Loucy (cell line): ENCODE results near the gene C1orf232.

ENCODE experiments used
- H2AFZ ChIP-seq: fragments of 200-600 bp; sonication (generic); 2 replicates; pipeline ENCODE4 v1.6.0; 2016; ENCODE audit warnings: antibody characterized with exemption, mild to moderate bottlenecking, low read length, moderate library complexity
- H3F3A ChIP-seq: fragments of 200-600 bp; 2 replicates; pipeline ENCODE4 v1.6.0; 2016; ENCODE audit warnings: antibody characterized with exemption, low read depth, mild to moderate bottlenecking
- H3K27me3 ChIP-seq: fragments of 200-600 bp; sonication (generic); 2 replicates; pipeline ENCODE4 v1.6.1; 2014; ENCODE audit warnings: low read length, mild to moderate bottlenecking; ENCODE audit not compliant: insufficient read depth, poor library complexity, severe bottlenecking
- H3K36me3 ChIP-seq: fragments of 200-600 bp; sonication (generic); 2 replicates; pipeline ENCODE4 v1.6.1; 2016; ENCODE audit warnings: low read length; ENCODE audit not compliant: insufficient read depth
- H3K4me1 ChIP-seq: fragments of 200-600 bp; sonication (generic); 2 replicates; pipeline ENCODE4 v1.5.1; 2014; ENCODE audit warnings: low read length, mild to moderate bottlenecking; ENCODE audit not compliant: insufficient read depth, poor library complexity, severe bottlenecking
- H3K4me2 ChIP-seq: fragments of 200-600 bp; sonication (generic); 2 replicates; pipeline ENCODE4 v1.6.0; 2014; ENCODE audit warnings: antibody characterized with exemption, low read length, low read depth, mild to moderate bottlenecking; ENCODE audit not compliant: poor library complexity, severe bottlenecking
- H3K4me3 ChIP-seq: fragments of 200-600 bp; sonication (generic); 2 replicates; pipeline ENCODE4 v1.5.1; 2014; ENCODE audit warnings: low read length, mild to moderate bottlenecking, mixed read lengths; ENCODE audit not compliant: poor library complexity, severe bottlenecking
- H3K79me2 ChIP-seq: fragments of 200-600 bp; sonication (generic); 2 replicates; pipeline ENCODE4 v1.6.1; 2014; ENCODE audit warnings: low read length; ENCODE audit not compliant: insufficient read depth
- H3K9ac ChIP-seq: fragments of 200-600 bp; sonication (generic); 2 replicates; pipeline ENCODE4 v1.6.0; 2014; ENCODE audit warnings: mild to moderate bottlenecking, low read depth, low read length, moderate library complexity; ENCODE audit not compliant: poor library complexity, severe bottlenecking
- H3K9me2 ChIP-seq: fragments of 200-600 bp; sonication (generic); replicated peaks from 2 replicates; pipeline ENCODE4 v1.6.1; 2016; ENCODE audit warnings: low read depth, low read length, mixed read lengths
- H3K9me3 ChIP-seq: fragments of 200-600 bp; sonication (generic); 2 replicates; pipeline ENCODE4 v1.6.1; 2014; ENCODE audit warnings: mild to moderate bottlenecking, antibody characterized with exemption, low read length, low read depth; ENCODE audit not compliant: insufficient read depth
- H4K20me1 ChIP-seq: fragments of 200-600 bp; sonication (generic); 2 replicates; pipeline ENCODE4 v1.6.0; 2014; ENCODE audit warnings: antibody characterized with exemption, low read length, mild to moderate bottlenecking; ENCODE audit not compliant: insufficient read depth, poor library complexity, severe bottlenecking
- CTCF ChIP-seq: fragments of 200-600 bp; sonication (generic); conservative IDR thresholded peaks from 2 replicates; pipeline ENCODE4 v1.5.1; 2014; ENCODE audit warnings: mild to moderate bottlenecking, antibody characterized with exemption, low read length
- EZH2phosphoT487 ChIP-seq: fragments of 200-600 bp; IDR thresholded peaks from 2 replicates; pipeline ENCODE4 v1.6.1; 2018; ENCODE audit warnings: antibody characterized with exemption, mild to moderate bottlenecking, moderate library complexity, borderline replicate concordance

The C1orf232 gene

GRCh38 chr1:26154750-26155149 lies 14.0 kb downstream of the C1orf232 start:
- Histone ChIP-seq H3F3A (no peaks in the 10 kb centered on the region), H3K9me2 (no peaks in the 10 kb centered on the region), H4K20me1 (no peaks in the 10 kb centered on the region), H3K4me1 (peaks cover 44% of the 10 kb centered on the region), H3K4me3 (no peak overlapping the region), H3K9me3 (no peaks in the 10 kb centered on the region), H3K4me2 (no peak overlapping the region), H3K36me3 (no peaks in the 10 kb centered on the region), H2AFZ (no peak overlapping the region), H3K27me3 (no peaks in the 10 kb centered on the region), H3K79me2 (peaks cover 9% of the 10 kb centered on the region), H3K9ac (no peak overlapping the region)
- no peak for TF ChIP-seq CTCF

- H3K27me3 ChIP-seq, result no peaks in the 10 kb centered on the region
- H2AFZ ChIP-seq, result no peak overlapping the region
- no peaks in the 10 kb centered on the region for H3K36me3 ChIP-seq
- peaks cover 2% of the 10 kb centered on the region; the same call in 1 of the 2 replicates for H3K79me2 ChIP-seq
- H4K20me1 ChIP-seq, result no peaks in the 10 kb centered on the region
- no peak overlapping the region for H3K9ac ChIP-seq
- H3K4me2 ChIP-seq, result no peak overlapping the region
- H3K4me3 ChIP-seq, result no peak overlapping the region
- peaks cover 37% of the 10 kb centered on the region for H3K4me1 ChIP-seq
- TF ChIP-seq CTCF, result no peak
- TF ChIP-seq EZH2phosphoT487, result no peak
- H3F3A ChIP-seq, result no peaks in the 10 kb centered on the region
- no peaks in the 10 kb centered on the region for H3K9me2 ChIP-seq
- H3K9me3 ChIP-seq, result no peaks in the 10 kb centered on the region
Measured at GRCh38 chr1:26153966-26154532, 14.7 kb downstream of the C1orf232 start.

- H3K79me2 ChIP-seq, result no peaks in the 10 kb centered on the region
- peaks cover 3% of the 10 kb centered on the region; the same call in 1 of the 2 replicates for H3F3A ChIP-seq
- H3K27me3 ChIP-seq, result no peaks in the 10 kb centered on the region
- H4K20me1 ChIP-seq, result no peaks in the 10 kb centered on the region
- H3K9ac ChIP-seq, result no peak overlapping the region
- no peak overlapping the region for H2AFZ ChIP-seq
- H3K9me3 ChIP-seq, result no peaks in the 10 kb centered on the region
- H3K4me3 ChIP-seq, result no peak overlapping the region
- no peak for TF ChIP-seq EZH2phosphoT487
- TF ChIP-seq CTCF, result no peak
- no peak overlapping the region for H3K4me2 ChIP-seq
- no peaks in the 10 kb centered on the region for H3K9me2 ChIP-seq
- H3K36me3 ChIP-seq, result no peaks in the 10 kb centered on the region
- peaks cover 3% of the 10 kb centered on the region for H3K4me1 ChIP-seq
Measured at GRCh38 chr1:26148887-26149286, 19.9 kb downstream of the C1orf232 start.
